HG02884 (cell line): ENCODE data around the gene MAST3.

ENCODE experiments used
- ATAC-seq: cut with Tn5 transposase; IDR thresholded peaks from one replicate; pipeline ENCODE4 v1.9.1; 2021; ENCODE audit warnings: mild to moderate bottlenecking, moderate library complexity; ENCODE audit not compliant: unreplicated experiment

The MAST3 gene

DNA sequence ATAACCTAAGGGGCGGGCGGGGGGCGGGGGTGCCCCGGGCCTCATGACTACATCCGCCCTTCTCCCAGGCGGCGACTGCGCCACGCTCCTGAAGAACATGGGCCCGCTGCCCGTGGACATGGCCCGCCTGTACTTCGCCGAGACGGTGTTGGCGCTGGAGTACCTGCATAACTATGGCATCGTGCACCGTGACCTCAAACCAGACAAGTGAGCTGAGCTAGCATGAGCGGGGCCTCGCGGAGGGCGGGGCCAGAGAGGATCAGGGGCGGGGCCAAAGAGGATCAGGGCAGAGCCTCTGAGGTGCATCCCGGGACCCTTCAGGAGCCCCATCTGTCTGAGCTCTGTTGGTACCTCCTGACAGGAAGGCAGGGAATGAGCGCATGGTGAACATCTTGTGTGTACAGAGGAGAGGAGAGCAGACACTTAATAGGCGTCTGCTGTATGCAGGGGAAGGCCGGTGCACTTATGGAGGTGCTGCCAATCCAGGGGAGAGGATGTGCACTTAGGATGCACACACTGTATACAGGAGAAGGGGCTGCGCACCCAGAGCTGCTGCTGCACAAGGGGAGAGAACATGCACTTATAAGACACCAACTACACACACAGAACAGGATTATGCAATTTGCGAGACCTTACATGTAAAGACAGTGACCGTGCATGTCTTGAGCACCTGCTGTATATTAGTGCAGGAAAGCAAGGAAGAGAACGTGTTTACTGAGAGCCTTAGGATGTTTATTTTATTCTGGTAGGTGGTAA is 34.4 kb downstream of the MAST3 start:
- ATAC-seq = no peak

DNA sequence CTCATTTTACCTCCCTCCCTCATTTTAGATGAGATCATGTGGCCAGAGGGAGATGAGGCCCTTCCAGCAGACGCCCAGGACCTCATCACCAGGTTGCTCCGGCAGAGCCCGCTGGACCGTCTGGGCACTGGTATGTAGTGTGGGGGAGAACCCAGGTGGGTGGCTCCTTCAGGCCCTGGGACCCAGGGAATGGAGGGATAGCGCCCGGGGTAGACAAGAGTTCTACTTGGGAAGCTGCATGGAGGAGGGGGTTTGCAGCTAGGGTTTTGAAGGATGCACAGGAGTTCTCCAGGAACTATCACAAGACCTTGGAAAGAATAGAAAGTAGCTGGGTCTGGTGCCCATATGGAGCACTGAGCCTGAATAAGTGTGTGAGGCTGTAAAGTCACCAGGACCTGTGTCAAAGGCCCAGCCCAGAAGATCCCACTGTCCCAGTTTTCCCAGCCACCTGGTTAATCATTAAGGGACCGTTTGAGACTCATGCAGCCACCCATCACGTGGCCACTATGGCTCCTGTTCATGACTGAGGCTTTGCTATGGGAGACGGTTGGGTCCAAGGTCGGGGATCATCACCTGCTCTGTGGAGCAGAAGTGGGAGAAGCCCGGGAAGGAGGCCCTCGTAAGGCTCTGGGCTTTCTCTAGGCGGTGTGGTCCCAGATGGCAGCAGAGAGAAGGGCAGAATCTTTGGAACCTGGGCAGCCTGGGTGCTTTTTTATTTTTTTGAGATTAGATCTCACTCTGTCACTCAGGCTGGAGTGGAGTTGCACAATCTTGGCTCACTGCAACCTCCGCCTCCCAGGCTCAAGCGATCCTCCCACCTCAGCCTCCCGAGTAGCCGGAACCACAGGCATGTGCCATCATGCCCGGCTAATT is 38.4 kb downstream of the MAST3 start:
- no peak for ATAC-seq

DNA sequence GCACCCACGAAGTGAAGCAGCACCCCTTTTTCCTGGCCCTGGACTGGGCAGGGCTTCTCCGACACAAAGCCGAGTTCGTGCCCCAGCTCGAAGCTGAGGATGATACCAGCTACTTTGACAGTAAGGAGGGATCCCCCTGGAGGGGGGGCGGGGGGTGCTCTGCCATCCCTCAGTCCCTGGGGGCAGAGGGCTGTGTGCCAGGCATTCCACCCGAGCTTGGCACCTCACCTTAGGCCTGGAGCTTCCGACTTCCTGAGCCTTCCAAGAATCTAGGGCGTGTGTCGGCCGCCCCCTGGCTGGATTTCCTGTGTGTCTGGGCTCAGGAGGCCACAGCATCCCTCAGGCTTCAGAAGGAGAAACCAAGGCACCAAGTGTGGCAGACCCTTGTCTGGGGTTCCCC is 39.7 kb downstream of the MAST3 start:
- no peak for ATAC-seq

DNA sequence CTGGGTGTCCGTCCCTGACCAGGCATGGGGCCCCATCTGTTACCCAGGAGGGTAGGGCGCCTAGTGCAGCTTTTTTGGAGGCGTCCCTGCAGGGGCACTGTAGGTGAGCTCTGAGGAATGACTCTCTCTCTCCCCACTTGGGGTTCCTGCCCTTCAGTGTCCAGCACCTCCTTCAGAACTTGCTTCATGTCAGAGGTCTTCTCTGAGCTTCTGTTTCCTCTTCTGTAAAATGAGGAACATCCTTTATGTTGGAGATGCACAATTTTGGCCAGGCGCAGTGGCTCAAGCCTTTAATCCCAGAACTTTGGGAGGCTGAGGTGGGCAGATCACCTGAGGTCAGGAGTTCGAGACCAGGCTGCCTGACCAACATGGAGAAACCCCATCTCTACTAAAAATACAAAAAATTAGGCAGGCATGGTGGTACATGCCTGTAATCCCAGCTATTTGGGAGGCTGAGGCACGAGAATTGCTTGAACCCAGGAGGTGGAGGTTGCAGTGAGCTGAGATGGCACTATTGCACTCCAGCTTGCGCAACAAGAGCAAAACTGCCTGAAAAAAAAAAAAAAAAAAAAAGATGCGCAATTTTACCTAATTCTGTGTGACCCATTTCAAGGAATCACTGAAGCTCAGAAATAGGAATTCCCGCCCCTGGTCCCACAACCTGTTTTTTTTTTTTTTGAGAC is 40.2 kb downstream of the MAST3 start:
- ATAC-seq = no peak

DNA sequence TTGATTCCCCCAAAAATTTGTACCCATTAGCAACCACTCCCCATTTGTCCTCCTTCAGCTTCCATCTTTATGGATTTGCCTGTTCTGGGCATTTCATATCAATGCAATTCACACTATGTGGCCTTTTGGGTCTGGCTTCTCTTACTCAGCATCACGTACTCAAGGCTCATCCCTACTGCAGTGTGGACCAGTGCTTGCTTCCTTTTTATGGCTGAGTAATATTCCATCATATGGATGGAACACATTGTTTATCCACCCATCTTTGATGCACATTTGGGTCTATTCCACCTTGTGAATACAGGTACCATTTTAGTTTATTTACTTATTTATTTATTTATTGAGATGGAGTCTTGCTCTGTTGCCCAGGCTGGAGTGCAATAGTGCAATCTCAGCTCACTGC is 42.9 kb downstream of the MAST3 start:
- no peak for ATAC-seq

DNA sequence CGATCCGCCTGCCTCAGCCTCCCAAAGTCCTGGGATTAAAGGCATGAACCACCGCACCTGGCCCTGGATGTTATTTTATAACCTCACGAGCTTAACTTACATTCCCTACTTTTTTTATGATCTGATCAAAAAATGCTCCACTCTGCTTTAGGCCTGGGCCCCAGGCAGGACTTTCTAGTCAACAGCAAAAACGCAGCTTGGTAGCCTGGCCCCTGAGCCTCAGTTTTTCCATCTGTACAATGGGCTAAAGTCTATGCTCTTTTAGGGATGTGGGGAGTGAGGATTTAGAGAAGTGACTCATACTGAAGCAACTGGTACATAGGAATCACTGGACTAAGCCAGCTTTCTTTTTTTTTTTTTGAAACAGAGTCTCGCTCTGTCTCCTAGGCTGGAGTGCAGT is 43.5 kb downstream of the MAST3 start:
- no peak for ATAC-seq

DNA sequence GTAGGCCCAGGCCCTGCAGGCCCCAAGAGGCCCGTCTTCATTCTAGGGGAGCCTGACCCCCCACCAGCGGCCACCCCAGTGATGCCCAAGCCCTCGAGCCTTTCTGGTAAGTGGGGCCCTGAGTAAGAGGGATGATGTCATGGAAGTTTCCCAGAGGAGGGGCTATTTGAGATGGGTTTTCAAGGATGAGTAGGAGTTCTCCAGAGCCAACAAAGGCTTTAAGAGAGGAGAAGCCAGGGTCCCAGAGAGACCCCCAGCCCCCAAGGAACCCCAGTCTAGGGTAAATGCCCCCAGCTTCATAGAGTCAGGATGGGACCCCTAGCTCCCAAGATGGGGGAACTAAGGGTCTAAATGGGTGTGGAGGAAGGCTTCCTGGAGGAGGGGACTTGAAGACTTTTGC is 46.3 kb downstream of the MAST3 start:
- ATAC-seq = no peak

DNA sequence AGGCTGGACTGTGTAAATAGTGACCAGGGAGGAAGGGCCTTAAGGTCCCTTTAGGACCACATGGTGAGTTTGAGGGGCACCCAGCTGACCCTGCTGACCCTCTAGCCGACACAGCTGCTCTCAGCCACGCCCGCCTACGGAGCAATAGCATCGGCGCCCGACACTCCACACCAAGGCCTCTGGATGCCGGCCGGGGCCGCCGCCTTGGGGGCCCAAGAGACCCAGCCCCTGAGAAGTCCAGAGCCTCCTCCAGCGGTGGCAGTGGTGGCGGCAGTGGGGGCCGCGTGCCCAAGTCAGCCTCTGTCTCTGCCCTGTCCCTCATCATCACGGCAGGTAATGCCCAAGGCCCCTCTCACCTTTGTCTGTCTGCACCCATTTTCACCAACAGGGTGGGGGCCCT is 46.8 kb downstream of the MAST3 start:
- ATAC-seq = no peak

DNA sequence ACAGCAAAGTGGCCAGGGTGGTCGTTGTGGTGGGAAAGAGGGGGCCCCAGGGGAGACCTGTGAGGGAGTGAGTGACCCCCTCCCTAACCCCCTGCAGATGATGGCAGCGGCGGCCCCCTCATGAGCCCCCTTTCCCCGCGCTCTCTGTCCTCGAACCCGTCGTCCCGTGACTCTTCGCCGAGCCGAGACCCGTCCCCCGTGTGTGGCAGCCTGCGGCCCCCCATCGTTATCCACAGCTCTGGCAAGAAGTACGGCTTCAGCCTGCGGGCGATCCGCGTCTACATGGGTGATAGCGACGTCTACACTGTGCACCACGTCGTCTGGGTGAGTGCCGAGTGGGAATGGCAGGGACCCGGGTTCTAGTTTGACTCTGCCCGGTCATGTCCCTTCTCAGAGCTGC is 47.3 kb downstream of the MAST3 start:
- ATAC-seq = no peak

DNA sequence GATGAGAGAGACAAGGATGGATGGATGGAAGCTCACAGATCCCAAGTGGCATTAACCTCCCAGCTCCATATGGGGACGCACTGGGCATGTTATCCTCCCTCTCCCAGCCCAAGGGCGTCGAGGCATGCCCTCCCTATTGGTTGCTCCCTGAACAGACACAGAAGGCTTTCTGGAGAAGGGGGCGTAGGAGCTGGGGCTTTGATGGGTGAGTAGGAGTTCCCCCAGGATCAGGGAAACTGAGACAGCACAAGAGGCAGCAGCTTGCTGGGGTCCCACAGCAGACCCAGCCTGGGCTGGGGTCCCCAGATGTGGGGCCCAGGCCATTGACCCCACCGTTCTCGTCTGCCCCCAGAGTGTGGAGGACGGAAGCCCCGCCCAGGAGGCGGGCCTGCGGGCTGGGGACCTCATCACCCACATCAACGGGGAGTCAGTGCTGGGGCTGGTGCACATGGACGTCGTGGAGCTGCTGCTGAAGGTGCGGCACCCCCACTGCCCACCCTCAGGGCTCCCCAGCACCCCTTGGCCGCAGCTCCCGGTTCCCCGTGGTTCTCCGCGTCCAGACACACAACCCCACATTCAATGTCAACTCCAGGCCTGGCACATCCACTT is 47.9 kb downstream of the MAST3 start:
- ATAC-seq = no peak

DNA sequence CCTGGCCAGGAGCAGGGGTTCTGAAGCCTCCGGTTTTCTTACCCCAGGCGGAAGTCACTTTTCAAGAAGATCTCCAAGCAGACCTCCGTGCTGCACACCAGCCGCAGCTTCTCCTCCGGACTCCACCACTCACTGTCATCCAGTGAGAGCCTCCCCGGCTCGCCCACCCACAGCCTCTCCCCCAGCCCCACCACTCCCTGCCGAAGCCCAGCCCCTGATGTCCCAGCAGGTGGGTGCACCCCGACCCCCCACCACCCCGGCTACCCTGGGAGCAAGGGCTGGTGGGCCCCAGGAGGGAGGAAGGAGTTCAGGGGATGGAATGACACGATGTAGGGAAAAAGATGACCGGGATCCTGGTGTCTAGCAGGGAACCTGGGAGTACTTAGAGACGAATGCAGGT is 49.8 kb downstream of the MAST3 start:
- no peak for ATAC-seq

DNA sequence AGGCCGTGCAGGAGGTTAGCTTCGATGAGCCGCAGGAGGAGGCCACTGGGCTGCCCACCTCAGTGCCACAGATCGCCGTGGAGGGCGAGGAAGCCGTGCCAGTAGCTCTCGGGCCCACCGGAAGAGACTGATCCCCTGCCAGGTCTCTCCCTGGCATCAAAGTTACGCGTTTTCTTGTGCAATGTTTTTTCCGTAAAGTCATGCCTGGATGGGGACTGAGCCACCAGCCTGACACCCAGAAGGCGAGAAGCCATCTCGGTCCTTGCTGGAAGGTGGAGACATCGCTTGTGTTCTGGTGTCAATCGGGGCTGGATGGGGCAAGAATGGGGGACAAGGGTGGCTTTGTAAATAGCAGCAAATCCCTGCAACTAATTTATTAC is 52.0 kb downstream of the MAST3 start:
- ATAC-seq = no peak

DNA sequence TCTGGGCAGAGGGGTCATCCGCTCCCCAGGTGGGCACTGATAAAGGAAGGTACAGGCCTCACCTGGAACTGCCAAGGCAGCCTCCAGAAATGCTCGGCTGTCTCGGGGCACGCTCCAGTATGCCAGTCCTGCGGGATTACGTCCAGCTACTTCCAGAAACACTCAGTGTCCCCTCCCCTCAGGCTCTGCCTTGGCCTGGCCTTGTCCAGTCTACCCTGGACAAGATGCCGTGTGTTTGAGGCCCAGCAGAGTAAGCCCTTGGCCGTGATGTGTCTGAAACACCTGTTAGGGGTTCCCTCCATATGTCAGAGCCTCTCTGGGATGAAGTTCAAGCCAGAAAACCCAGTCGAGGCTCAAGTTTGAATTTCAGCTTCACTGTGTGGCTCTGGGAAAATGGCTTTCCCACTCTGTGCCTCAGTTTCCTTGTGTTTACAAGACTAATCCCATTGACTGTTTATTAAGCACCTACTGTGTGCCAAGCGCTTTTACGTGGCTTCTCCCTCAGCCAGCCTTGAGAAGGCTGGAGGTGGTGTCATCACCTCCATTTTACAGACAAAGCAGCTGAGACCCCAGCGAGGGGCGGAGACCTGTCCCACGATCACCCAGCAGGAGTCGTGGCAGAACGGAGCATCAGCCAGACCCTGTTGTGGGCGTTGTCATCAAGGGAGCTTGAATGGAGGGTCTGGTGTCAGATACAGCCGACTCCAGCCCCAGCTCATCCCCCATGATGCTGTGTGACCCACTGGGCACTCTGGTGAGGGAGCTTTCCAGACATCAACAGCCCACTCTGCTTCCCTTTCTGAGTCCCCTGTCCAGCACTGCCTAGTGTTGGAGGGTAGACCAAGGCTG is 53.4 kb downstream of the MAST3 start:
- ATAC-seq = no peak

DNA sequence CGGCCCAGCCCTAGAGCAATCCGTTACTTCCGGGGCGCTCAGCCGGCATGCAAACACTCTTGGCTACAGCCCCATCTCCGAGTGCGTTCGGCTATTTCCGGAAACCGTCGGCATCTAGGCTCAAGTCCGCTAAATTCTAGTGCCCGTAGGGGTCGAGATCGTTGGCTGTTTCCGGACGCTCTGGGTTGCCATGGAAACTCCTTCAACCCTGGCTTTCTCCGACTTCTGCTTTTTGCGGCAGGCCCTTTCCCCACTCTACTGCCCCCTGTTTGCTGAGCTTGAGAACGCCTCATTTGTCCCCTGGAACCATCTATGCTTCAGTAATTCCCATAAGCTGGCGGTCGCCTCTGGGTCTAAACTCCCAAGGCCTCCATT is 54.9 kb downstream of the MAST3 start:
- ATAC-seq = peak; percentile 65

DNA sequence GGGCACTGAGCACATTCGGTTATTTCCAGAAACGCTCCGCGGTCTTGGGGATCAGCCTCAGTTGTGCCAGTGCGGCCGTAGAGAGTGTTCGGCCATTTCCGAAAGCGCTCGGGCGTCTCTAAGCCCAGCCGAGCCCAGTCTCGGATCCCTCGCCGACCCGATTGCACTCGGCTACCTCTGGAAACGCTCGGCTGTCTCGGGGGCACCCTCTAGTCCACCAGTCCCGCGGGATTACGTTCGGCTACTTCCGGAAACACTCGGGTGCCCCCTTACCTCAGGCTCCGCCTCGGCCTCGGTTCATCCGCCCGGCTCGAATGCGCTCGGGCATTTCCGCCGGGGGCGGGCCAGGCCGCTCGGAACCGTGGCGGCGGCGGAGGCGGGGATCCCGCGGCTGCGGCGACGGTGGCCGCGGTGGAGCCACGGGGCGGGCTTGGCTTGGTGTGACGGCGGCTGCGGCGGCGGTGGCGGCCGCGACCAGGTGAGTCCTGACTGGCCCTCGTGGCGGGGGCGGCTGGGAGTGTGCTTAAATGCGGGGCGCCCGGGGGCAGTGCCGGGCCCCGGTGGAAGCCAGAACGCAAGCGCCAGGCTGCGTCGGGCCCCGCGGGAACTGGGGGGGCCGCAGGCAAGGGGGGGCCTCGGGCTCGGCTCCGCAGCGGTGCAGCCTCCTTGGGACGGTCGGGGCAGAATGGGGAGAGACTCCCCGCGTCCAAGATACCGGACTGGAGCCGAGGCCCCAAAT is 55.4 kb downstream of the MAST3 start, which contains the start of gene PIK3R2:
Gene PIK3R2 (plus strand): TSS at position 347 of the 739 bp plus-strand sequence. CDS start 2,717 bp downstream, outside the sequence.
- ATAC-seq = peak; percentile 60

DNA sequence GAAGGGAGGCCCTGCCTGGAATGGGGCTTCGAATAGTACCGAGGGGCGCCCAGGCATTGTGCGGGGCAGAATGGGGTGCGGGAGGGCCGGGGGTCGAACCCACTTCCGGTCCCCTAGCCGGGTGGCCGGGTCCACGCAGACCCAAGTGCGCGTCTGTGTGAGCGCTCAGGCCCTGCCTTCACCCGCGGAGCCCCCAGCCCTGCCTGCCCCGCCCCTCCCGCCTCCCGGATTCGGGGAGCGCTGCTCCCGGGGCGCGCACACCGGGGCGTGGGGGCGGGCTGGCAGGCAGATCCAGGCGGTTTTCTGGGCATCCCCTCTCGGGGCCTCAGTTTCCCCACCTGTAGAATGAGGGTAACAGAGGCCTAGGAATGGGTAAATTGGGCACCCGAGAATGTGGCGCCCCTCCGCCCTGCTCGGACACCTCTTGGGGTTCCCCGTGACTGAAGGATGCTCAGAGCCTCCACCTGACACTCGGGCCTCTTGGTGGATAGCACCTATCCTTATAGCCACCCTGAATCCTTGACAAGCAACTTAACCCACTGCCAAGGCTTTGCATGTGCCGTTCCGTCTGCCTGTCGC is 56.1 kb downstream of the MAST3 start:
- no peak for ATAC-seq

DNA sequence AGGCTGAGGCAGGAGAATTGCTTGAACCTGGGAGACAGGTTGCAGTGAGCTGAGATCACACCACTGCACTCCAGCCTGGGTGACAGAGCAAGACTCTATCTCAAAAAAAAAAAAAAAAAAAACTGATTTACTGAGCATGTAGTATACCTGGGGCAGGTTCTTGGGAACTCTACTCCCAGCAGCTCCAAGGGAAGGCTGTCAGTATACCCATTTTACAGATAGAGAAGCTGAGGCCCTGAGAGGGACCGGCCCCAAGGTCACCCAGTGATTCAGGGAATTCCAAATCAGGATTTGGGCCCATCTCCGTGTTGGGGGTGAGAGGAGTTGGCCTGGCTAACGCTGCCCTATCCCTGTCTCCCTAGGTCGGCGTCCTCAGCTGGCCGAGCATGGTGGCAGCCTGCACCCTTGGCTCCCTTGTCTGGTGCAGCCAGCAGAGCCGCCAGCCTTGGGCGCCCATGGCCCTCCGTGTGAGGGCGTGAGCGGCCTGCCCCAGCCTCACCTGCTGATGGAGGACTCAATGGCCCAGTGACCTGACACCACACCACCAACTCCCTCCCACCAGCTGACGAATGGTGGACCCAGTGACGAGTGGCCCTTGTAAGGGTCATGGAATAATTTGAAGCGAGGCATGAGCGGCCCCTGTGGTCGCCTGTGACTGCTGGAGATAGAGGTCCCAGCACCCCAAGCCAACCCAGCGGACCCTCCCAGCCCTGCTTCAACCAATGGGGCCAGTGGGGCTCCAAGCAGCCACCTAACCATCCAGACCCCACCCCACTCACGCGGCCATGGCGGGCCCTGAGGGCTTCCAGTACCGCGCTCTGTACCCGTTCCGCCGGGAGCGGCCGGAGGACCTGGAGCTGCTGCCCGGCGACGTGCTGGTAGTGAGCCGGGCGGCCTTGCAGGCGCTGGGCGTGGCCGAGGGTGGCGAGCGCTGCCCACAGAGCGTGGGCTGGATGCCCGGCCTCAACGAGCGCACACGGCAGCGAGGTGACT is 57.8 kb downstream of the MAST3 start:
- no peak for ATAC-seq

DNA sequence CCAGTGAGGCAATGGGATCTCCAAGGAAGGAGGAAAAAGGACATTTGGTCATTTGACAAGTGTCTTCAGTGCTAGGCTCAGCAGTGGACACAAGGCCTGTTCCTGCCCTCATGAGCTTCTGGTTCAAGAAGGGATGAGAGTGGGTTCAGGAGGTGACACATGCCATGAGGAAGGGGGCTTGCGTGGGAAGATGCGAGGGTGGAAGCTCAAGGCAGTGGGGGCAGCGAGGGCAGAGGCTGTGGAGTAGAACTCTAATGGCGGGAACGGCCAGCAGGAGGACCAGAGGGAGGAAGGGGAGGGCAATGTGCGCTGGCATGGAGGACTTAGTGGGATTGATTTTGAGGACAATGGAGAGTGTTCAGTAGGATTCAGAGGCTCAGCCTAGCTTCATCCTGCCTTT is 58.7 kb downstream of the MAST3 start:
- no peak for ATAC-seq
